Measurements from ENCODE around the gene PPARD.

PPARD gene

DNA sequence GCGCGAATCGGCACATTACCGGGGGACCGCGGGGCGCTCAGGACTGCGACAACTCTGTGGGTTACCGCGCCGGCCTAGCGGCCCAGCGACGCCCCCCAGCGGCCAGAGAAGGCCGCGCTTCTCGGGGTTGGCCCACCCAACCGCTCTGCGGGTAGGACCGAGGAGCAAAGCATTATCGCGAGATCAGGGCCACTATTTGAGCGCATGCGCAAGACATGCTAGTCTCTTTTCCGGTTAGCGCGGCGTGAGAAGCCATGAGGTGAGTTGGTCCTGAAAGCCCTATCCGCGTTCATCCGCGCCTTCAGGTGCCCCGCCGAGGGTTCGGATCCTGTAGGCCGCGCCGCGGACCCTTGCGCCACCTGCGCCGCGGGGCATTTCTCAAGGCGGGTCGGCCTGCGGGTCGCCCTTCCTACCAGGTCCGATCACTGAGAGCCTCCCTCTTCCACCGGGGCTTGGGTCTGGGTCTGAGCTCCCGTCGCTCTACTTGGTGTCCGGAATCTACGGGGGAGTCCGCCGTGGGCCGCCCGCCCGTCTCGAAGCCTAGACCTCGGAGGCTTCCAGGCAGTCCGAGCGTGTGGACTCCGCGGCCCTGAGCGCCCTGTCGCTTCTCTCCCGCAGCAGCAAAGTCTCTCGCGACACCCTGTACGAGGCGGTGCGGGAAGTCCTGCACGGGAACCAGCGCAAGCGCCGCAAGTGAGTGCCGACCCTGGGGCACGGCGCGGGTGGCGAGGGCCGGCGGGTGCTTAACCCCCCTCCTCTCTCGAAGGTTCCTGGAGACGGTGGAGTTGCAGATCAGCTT is 126.0 kb downstream of the PPARD start, which contains the start of gene RPL10A:
RPL10A (plus strand) TSS at position 221 of the 799 bp plus-strand sequence; CDS start at position 255, 34 bp downstream.
- FAIRE-seq: no peak

DNA sequence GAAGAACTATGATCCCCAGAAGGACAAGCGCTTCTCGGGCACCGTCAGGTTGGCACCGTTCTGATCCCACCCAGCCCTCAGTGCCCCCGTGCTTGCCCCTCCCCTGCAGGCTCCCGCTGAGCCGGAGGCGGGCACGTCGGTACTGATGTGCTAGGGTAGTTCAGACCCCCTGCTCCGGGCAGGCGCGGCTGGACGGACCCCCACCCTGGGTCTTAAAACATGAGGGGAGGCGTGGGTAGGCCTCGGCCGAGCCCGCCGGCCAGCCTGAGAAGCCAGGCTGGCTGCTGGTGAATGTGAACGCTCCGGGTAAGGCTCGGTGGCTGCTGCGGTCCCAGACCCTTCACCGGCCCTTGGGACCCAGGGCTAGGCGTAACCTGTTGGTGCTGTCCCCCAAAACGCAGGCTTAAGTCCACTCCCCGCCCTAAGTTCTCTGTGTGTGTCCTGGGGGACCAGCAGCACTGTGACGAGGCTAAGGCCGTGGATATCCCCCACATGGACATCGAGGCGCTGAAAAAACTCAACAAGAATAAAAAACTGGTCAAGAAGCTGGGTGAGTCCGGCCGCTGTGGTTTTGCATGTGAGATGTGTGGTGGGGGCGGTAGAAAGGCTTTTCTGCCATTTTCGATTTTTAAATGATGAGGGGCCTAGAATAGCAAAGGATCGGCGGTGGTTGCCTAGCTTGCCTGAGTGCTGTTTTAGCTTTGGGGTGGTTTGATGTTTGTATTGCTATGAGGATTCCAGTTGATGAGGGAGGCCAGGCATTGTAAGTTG is 126.8 kb downstream of the PPARD start:
- DNase-seq (ENCODE audit: low spot score) (no peak), FAIRE-seq (no peak)

More for the DNA sequence above, 126.0 kb downstream of the PPARD start, which contains the start of gene RPL10A:
- DNase-seq (ENCODE audit: low spot score): peak; percentile 97

DNA sequence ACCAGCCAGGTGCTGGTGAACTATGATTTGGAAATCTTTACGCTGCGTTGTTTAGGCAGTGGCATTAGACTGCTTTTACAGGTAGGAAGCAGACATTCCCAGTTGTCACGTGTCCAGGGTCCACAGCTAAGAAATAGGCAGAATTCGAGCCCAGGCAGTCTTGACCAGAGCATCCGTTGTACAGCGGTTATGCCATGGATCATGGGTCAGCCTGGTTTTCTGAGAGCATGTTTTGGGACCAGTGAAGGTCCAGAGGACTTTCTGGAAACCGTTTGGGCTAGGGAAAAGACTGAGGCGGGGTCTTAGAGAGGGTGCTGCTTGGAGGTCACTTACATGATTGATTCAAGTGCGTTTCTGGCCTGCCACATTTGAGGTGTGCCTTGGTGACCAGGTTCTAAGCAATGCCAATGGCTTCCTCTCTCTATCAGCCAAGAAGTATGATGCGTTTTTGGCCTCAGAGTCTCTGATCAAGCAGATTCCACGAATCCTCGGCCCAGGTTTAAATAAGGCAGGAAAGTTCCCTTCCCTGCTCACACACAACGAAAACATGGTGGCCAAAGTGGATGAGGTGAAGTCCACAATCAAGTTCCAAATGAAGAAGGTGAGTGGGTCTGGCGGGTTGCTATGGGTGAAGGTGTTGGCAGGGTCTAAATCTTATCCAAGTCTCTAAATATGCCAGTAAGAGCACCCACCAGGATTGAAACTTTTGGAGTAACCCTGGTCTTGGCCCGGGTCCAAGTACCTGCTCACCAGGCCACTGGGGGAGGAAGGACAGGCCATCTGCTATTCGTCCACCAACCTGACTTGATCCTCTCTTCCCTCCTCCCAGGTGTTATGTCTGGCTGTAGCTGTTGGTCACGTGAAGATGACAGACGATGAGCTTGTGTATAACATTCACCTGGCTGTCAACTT is 127.6 kb downstream of the PPARD start:
- FAIRE-seq (no peak), DNase-seq (ENCODE audit: low spot score) (peak; percentile 41)

DNA sequence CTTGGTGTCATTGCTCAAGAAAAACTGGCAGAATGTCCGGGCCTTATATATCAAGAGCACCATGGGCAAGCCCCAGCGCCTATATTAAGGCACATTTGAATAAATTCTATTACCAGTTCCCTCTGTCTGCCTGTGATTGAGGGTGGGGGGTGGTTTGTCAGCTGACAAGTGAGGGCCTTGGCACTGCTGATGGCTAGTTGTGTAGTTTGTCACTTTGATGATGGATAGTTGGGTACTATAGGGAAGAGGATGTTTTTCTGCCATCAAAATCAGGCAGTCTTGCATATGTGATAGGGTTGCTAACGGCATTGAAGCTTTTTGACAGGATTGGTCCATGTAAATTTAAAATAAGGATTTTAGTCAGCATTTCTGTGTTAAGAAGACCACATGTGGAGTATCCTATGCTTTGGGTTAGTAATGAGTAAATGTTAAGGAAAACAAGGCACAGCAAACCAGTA is 128.3 kb downstream of the PPARD start:
- DNase-seq (ENCODE audit: low spot score) (no peak), FAIRE-seq (no peak)

DNA sequence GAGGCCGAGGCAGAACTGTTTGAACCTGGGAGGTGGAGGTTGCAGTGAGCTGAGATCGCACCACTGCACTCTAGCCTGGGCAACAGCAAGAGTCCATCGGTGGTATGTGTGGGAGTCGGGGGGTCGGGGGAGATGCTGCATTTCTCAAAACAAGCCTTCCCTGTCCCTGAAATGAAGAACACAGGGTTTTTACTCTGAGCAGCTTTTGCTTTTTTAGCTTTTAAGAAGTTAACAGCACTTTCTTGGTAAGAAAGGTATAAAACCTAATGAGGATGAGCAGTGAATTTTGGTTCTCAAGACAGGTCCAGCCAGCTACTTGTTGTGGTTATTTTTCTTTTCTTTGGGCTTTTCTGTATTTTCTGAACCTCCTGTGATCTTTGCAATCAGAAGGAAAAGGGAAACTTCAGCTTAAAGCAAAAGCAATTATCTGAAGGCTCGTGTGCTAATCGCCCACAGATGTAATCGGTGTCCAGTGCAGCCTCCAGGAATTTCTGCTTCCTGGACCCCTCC is 129.5 kb downstream of the PPARD start:
- no peak for FAIRE-seq

DNA sequence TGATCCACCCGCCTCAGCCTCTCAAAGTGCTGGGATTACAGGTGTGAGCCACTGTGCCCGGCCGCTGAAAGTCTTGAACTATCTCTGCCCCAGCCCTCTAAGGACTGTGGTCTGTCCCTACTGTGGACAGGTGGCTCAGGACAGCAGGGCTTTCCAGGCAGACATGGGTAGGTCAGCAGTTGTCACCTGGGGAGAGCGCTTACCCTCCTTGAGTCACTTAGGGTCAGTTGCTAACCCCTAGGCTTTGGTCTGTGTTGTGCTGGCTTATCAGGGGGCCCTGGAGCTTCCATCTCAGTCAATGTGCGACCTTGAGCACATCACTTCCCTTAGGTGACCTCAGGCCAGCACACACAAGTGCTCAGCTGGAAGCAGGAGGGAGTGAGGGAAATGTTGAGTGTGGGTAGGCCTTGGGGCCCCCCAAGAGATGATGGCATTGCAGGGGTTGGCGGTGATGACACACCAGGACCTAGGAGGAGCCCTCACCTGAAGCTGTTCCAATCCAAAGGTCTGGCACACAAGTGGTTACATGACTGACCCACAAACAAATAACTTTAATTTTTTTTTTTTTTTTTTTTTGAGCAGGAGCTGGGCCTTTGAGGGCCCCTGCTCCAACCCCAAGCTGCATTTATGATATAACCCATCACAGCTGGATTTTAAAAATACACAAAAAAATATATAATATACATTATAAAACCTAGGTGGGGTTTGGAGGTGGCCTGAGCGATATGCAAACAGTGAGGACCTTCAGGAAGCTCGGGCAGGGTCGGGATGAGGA is 130.9 kb downstream of the PPARD start:
- DNase-seq (ENCODE audit: low spot score) (no peak), FAIRE-seq (no peak)

More for the DNA sequence above, 129.5 kb downstream of the PPARD start:
- no peak for DNase-seq (ENCODE audit: low spot score)

DNA sequence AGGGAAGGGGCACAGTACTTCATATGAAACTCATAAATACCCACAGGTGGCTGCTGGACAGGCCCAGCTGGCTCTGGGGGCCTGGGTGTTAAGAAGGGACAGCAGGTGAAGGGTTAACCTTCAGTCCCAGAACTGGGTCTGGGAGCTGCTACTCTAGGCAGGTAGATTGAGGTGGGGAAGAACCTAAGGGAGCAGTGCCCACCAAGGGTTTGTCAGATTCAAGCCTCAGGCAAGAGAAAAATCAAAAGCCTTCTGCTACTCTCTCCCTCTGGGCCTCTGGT is 131.4 kb downstream of the PPARD start:
- DNase-seq (ENCODE audit: low spot score) (no peak), FAIRE-seq (no peak)

DNA sequence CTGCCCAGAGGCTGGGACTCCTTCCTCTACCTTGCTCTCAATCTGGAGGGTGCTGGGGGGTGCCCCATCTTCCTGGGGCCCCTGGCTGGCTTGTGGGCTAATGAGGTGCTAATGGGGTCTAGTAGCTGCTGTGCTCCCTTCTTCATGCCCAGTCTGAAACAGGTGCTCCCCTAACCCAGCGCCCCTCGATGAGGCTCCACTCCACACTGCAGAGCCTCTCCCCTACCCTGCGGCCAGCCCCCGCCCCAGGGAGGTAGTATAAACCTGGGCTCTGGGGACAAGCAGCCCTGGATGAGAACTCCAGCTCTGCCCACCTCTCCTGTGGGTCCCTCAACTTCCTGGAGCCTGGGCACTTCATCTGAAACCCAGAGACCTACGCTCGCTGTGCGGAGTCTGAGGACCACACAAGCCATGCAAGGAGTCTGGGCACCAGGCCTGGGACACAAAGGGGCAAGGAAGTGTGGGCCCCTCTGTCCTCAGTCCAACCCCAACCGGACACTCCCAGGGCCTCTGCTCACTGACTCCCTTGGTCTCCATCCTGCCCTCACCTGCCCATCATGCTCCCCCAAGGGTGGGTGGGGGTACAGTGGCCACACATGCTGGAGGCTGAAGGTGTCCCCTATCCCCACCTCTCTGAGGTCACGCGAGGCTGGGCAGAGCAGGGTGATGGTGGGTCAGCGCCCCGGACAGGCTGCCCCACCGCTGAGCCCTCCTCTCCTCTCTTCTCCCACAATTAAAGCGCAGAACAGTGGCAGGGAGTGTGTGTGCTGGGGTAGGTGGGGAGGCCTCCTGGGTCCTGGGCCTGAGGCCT is 132.0 kb downstream of the PPARD start:
- no peak for DNase-seq (ENCODE audit: low spot score)
- no peak for FAIRE-seq

DNA sequence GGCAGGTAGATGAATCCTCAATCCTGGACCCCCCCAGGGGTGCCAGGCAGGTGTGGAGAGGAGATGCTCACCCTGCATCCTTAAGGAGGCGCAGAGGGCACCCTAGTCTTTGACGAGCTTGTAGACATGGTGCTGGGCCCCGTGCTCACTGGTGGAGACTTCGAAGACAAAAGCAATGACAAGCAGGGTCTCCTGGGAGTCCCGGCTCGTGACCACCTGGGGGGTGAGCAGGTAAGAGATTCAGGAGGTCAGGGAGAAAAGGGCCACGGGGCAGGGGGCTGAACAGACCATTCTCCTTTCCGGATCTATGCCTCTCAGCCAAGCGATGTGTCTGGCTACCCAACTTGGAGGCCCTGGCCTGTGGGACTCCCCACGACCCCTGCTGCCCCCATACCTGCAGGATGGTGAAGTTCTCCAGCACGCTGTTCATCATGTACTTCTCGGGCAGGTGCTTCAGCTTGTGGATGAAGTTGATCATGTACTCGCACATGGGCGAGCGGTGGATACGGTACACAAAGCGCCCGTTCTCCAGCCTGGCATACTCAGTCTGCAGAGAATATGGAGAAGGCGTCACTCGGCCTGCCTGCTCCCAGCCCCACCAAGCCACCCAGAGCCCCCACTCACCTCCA is 132.7 kb downstream of the PPARD start:
- DNase-seq (ENCODE audit: low spot score) (no peak), FAIRE-seq (no peak)

DNA sequence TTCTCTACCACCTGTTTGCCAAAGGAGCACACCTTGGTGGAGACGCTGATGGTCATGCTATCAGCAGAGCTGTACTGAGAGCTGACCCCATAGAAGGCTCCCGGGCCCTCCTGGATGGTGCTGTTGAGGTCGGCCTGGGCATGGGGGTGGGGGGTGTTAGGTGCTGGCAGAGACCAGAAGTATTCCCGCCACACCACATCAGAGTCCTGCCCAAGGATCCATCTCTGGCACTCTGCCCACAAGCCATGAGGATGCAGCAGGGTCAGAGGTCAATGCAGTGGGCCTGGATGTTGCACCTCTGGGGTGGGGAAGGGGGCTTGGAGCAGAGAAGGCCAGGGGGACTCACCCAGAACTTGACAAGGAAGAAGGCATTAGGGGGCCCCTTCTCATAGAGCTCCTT is 133.2 kb downstream of the PPARD start:
- DNase-seq (ENCODE audit: low spot score): no peak
- FAIRE-seq: no peak

DNA sequence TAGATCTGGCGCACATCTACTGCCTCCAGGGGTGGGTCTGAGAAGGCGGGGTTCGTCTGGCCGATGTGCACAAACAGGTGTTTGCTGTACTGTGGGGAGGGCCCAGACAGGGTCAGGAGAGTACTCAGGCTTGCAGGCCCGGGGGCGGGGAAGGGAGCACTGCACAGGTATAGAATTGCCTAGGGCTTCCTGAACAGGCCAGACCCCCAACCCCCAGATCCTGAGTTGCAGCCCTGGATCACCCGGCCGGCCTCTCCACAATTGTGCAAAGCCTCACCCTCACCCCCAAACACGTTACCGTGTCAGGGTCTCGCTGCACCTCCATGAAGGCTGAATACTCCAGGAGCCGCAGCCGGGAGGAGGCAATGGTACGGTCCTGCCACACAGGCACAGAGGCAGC is 133.6 kb downstream of the PPARD start:
- no peak for DNase-seq (ENCODE audit: low spot score)
- FAIRE-seq: no peak

DNA sequence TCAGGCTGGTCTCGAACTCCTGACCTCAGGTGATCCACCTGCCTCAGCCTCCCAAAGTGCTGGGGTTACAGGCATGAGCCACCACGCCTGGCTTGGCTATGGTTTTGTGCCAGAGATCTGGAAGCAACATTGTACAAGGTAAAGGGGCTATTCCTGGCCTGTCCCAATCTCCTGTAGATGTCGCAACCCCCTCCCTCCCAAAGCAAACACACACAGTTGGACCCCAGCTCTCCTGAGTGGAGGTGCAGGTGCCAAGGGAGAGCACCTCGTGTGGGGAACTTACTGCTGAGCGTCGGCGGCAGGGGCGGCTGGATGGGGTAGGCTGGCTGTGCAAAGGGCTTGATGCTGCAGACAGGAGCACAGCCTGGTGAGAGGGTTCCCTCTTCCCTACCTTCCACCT is 134.7 kb downstream of the PPARD start:
- DNase-seq (ENCODE audit: low spot score) (no peak), FAIRE-seq (no peak)
